ENCODE results near the gene SEC61G.

DNA sequence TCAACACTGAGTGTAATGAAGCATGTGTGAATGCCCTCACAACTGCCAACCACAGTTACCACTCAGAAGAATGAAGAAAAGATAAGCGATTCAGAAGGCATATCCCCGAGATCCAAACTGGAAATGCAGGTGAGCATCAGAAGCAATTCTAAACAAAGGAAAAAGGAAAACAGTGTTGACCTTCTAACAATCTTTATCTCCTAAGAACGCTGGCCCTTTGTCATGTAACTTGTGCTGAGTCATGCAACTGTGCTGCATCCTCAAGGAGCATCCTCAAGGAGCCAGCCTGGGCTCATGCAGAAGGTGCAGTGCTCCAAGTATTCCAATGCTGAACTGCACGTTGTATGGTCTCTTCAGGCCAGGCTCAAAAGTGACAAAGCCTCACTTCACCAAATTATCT, 30.6 kb downstream of the SEC61G start:
- TF ChIP-seq POLR2A (IDR thresholded peaks at IDR 0.05) (no peak), POLR2AphosphoS5 (IDR thresholded peaks at IDR 0.05; ENCODE audit: insufficient read depth in 1 of 2, low read depth in 1 of 2) (no peak)
- TF ChIP-seq, protein P1, sequence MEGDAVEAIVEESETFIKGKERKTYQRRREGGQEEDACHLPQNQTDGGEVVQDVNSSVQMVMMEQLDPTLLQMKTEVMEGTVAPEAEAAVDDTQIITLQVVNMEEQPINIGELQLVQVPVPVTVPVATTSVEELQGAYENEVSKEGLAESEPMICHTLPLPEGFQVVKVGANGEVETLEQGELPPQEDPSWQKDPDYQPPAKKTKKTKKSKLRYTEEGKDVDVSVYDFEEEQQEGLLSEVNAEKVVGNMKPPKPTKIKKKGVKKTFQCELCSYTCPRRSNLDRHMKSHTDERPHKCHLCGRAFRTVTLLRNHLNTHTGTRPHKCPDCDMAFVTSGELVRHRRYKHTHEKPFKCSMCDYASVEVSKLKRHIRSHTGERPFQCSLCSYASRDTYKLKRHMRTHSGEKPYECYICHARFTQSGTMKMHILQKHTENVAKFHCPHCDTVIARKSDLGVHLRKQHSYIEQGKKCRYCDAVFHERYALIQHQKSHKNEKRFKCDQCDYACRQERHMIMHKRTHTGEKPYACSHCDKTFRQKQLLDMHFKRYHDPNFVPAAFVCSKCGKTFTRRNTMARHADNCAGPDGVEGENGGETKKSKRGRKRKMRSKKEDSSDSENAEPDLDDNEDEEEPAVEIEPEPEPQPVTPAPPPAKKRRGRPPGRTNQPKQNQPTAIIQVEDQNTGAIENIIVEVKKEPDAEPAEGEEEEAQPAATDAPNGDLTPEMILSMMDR (IDR thresholded peaks at IDR 0.05) = no peak

Measured in vagina (tissue), 2 donors.